ENCODE measurements around the gene SLC4A1.
"Not testable (repeated sequence)": the region's sequence is repeated elsewhere in the genome, so short reads cannot be mapped to it uniquely, and the experiment has no call there.

SLC4A1 gene

GRCh38 chr17:44255915-44256314 lies 12.0 kb downstream of the SLC4A1 start:
- DNase-seq, result no peak

DNA sequence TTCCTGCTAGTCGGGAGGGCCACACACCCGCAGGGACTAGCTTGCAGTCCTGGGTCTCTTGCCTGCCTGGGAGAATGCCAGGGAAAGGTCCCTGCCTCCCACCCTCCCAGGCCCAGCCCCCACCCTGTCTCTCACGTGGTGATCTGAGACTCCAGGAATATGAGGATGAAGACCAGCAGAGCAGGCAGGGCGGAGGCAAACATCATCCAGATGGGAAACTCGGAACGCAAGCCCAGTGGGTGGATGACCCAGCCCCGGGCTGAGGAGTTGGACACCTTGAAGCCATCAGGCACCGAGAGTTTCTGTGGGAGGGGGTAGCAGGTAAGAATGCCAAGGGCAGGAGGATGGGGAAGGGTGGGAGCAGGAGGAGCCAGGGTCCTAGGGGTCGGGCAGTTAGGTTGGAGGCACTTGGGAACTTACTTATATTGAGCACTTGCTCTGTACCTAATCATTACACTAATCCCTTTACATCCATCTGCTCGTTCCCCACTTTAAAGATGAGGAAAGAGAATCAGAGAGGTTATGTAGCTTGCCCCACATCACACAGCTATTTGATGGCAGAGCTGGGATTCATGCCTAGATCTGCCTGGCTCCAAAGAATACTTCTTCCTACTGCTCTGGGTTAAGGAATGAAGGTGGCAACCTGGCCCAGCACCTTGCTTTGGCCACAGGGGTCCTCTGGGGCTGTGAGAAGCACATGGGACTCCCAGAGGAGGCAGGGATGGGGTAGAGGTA lies 13.4 kb downstream of the SLC4A1 start:
- no peak for DNase-seq

- no peak for DNase-seq
These were observed 14.9 kb downstream of the SLC4A1 start for GRCh38 chr17:44253006-44253405.

DNA sequence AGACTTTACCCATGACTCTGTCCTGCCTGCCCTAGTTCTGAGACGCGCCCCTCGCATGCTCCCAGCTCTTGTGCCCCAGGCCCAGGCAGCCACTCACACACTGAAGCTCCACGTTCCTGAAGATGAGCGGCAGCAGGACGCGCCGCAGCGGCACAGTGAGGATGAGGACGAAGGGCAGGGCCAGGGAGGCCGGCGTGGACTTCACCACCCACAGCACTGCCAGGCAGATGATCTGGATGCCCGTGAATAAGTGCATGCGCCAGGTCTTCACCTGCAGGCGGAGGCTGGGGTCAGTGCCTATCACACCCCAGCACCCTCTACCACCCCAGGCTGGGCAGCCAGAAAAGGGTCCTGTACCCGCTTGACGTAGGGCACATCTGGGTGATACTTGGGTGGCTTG lies 16.9 kb downstream of the SLC4A1 start:
- no peak for DNase-seq

- DNase-seq, result no peak
These were observed 18.3 kb downstream of the SLC4A1 start for GRCh38 chr17:44249501-44250246.

- DNase-seq, result no peak
These were observed 19.8 kb downstream of the SLC4A1 start for GRCh38 chr17:44247876-44248736.

- DNase-seq, result no peak
These were observed 20.5 kb downstream of the SLC4A1 start for GRCh38 chr17:44247440-44247841.

- DNase-seq, result no peak
These were observed 26.8 kb downstream of the SLC4A1 start for GRCh38 chr17:44241106-44241624.

- DNase-seq, result not testable (repeated sequence)
These were observed 30.0 kb downstream of the SLC4A1 start for GRCh38 chr17:44237886-44238285.

DNA sequence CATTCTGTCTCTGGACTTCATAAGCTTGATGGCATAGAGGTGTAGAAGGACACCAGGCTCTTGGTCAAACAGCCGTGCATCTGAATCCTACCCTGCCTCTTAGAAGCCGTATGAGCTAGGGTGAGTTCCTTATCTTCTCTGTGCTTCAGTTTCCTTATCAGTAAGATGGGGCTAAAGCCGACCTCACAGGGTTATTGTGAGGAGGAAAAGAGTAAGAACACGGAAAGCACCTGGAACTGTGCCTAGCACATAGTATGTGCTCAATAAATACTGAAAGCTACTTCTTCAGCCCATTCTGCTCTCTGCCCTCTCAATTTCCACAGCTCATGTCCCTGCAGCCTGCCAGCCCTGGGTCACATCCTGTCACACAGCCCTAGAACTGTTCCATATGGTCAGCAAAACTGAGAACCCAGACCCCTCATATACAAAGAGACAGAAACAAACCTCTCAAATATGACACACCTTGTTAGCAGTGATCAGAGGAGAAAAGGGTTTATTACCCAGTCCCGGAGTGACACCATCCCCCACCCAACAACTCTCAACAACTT lies 31.4 kb downstream of the SLC4A1 start:
- DNase-seq, result no peak

DNA sequence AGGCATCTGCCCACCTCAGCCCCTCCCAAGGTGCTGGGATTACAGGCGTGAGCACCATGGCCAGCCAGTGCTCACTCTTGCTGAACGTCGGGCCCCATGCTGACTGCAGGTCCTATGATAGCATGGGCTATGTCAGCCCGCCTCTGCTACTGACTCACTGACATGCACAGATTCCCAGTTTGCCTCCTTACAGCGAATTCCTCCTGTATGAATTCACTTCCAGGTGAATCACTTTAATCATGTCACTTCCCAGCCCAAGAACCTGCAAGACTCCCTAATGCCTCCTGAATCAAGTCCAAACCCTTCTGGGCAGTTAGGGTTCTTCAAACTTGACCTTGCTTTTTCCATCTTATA lies 32.4 kb downstream of the SLC4A1 start:
- DNase-seq, result no peak

- no peak for DNase-seq
These were observed 34.4 kb downstream of the SLC4A1 start for GRCh38 chr17:44233582-44233981.

- no peak for DNase-seq
These were observed 35.9 kb downstream of the SLC4A1 start for GRCh38 chr17:44232061-44232460.

- DNase-seq, result no peak
These were observed 37.8 kb downstream of the SLC4A1 start for GRCh38 chr17:44230140-44230539.

- DNase-seq, result no peak
These were observed 38.8 kb downstream of the SLC4A1 start for GRCh38 chr17:44229090-44229489.

DNA sequence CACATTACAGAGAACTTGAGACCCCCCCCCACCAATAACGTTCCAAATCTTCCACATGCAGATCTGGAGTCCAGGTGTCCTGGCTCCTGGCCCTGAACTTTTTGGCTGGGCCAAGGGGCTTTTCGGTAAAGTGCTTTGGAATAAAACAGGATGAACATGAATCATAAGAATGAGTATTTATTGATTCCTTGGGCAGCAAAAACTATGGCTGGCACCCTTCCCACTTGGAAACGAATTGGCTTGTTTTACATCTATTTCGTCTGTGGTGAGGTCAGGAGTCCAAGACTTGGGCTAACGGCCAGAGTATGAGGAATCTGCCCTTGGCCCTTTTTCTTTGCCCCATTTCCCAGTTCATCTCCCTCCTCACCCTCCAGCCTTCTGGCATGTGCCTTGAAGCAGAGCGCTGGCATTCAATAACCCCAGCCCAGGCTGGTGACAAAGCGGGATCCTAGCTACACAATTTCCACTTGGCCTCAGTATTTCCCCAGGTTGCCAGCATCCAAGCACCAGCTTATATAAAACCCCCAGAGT lies 44.3 kb downstream of the SLC4A1 start:
- no peak for DNase-seq

DNA sequence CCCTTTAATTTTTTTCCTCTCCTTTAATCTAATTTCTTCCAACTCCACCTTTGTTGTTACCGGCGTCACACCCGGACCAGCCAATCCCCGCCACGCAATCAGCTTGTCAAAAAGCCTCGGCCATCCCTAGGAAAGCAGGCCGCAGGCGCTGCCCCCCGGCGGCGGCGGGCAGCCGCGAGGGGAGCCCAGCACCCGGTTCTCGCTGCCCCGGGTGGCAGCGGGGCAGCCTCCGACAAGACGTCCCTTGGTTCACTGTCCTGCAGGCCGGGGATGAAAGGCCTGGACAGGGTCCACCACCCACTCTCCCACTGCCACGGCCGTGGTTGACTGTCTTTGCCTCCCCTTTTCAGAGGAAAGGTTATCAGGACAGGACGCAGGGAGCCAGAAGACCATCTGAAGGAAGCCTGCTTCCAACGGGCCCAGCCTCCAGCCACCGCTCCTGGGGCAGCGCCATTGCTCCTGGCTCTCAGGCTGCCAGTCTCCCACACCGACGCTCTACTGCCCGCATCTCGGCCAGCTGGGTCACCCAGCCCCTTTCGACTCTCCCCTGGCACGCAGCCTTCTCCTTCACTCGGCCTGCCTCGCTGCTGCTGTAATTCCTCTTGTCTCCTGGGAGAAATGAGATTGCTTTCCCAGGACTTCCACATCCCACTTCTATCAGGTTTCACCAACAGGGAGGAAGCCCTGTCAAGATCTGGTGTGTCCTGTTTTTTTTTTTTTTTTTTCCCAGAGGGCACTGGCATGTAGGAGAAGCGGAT lies 45.6 kb downstream of the SLC4A1 start:
- no peak for DNase-seq

DNA sequence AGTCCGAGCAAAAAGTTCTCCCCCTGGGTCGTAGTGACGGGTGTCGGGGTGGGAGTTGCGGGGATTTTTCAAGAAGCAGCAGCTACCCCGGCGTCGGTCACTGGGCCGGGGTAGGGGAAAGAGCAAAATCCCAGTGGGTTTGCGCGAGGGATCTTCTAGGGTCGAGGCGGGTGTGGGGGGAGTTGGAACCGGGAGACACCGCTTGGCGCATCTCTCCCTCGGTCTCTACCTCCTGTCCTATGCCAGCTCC lies 46.1 kb downstream of the SLC4A1 start:
- no peak for DNase-seq

DNA sequence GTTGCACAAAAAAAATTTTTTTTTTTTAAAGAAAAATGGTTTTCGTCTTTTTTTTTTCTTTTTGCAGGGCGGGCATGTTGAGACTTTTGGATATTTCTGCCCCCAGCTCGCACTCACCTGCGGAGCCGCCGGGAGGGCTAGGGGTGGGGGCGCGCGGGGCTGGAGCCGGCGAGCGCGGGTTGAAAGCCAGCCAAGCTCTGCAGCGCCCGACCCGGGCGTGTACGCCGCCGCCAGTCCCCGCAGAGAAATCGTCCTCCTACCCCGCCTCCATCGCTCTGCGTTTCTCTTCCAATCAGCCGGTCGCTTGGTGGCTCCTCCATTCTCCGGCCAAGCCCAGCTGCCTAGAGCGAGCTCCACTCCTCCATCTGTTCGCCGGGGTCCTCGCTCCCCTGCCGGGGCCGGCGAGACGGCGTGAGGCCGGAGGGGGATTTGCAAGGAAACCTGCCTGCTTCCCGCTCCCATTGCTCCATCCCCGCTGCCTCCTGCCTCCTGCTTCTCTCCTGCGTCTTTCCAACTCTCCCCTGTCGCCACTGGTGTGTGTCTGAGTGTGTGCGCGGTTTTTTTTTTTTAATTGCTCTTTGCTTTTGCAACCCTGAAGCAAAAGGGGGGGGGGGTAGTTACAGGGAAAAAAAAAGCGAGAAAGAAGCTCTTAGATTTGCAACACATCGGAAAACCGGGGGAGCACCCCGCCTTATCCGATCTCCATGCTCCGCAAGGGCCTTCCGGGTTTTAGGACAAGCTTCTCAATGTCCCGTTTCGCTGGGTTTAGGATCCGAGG lies 46.7 kb downstream of the SLC4A1 start:
- DNase-seq, result peak in 3 of 4 experiments; percentile 21 to 41 (median 34)

- DNase-seq, result peak; percentile 29 to 49 (median 42)
These were observed 47.5 kb downstream of the SLC4A1 start for GRCh38 chr17:44220213-44221083.

Measured in activated CD4-positive, CD25-positive, alpha-beta regulatory T cell (primary cell).